ENCODE measurements around the gene HOXB1. TPM values are rescaled to one million over a fixed set of nuclear protein-coding genes. Genes with fewer than 3 reads are reported as not detected.

The HOXB1 gene
- total RNA-seq, 1 experiment from 2014 or later = not detected

Small RNA genes within 50 kb of the gene (small RNA-seq; reads per million reads assigned to genes)
- gene RF00019 = not detected

Other genes starting within 250 kb of the HOXB1 start
- 0.18 TPM in 1 of 2 replicates, not detected in the other for gene SKAP1, start 100.8 kb downstream of the HOXB1 start, total RNA-seq (2014; rRNA removed; shearing (Covaris generic))
- 34.3 and 40.1 TPM in 2 replicates for gene HOXB2, start 14.1 kb upstream of the HOXB1 start, total RNA-seq (2014; rRNA removed; shearing (Covaris generic))
- gene HOXB4, start 47.3 kb upstream of the HOXB1 start, total RNA-seq (2014; rRNA removed; shearing (Covaris generic)) = 3.9 and 4.3 TPM in 2 replicates
- gene HOXB3, start 59.2 kb upstream of the HOXB1 start, total RNA-seq (2014; rRNA removed; shearing (Covaris generic)) = 3.0 and 4.2 TPM in 2 replicates
- gene HOXB5, start 62.8 kb upstream of the HOXB1 start, total RNA-seq (2014; rRNA removed; shearing (Covaris generic)) = 0.47 and 0.51 TPM in 2 replicates
- 19.2 and 23.4 TPM in 2 replicates for gene HOXB6, start 74.0 kb upstream of the HOXB1 start, total RNA-seq (2014; rRNA removed; shearing (Covaris generic))
- gene HOXB7, start 80.0 kb upstream of the HOXB1 start, total RNA-seq (2014; rRNA removed; shearing (Covaris generic)) = 12.3 and 17.8 TPM in 2 replicates
- gene HOXB8, start 84.3 kb upstream of the HOXB1 start, total RNA-seq (2014; rRNA removed; shearing (Covaris generic)) = 10.8 and 11.2 TPM in 2 replicates
- gene HOXB9, start 95.3 kb upstream of the HOXB1 start, total RNA-seq (2014; rRNA removed; shearing (Covaris generic)) = 25.1 and 31.4 TPM in 2 replicates
- gene PRAC1, start 191.5 kb upstream of the HOXB1 start, total RNA-seq (2014; rRNA removed; shearing (Covaris generic)) = not detected in 2 replicates
- gene PRAC2, start 192.2 kb upstream of the HOXB1 start, total RNA-seq (2014; rRNA removed; shearing (Covaris generic)) = not detected in 2 replicates
- gene HOXB13, start 197.7 kb upstream of the HOXB1 start, total RNA-seq (2014; rRNA removed; shearing (Covaris generic)) = 0.11 and 0.13 TPM in 2 replicates